Measurements from ENCODE around the gene RPUSD3.

- TF ChIP-seq CTCF (conservative IDR thresholded peaks at IDR 0.05), result 0 out of 2 replicates have a peak, but pooled peaks have one; percentile 17
- no peak for TF ChIP-seq EZH2 (IDR thresholded peaks at IDR 0.05; ENCODE audit: low read depth)
Measured at GRCh38 chr3:9852528-9852927, 8.7 kb upstream of the RPUSD3 start.
